ENCODE measurements around the gene NFRKB.

NFRKB gene

DNA sequence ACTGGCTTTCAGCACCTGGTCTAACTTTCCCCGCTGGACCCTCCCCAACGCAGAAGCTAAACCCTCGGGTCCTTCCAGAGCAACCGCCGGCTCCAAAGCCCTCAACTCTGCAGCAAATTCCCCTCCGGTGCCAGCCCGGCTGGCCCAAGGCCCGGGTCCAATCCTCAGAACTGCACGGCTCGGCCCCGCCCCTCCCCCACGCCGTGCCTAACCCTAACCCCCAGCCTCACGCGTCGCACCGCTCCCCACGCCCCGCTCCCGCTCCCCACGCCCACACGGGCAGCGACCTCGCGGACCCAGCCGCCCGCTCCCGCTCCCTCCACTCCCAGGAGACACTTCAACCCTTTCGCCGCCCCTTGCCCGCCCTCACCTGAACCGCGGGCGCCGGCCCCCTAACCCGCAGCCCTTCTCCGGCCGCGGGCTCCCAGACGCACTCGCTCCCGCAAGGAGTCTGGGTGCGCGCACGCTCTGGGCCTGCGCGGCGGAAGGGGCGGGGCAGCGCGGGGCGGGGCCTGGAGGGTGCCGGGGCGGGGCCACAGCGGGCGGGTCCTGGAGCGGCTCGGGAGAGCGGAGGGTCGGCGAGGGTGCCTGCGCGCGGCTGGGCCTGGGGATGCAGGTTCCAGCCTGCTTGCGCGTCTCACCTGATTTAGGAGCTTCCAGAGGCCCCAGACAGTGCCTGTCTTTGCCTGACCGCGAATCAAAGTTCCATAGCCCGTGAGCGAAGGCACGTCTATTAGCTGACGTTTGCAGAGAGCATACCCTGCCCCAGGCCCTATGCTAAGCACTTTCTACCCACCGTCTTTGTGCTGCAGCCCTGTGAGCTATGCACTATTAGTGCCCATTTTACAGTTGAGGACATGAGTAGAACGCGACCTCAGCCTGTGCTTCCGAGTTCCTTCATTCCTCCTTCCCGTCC, at the start of gene NFRKB:
Gene NFRKB (minus strand): TSS at position 453 of the 916 bp plus-strand sequence. CDS start 2,729 bp downstream, outside the sequence.
- peak; percentile 93 for DNase-seq (ENCODE audit: low read depth, low spot score)

DNA sequence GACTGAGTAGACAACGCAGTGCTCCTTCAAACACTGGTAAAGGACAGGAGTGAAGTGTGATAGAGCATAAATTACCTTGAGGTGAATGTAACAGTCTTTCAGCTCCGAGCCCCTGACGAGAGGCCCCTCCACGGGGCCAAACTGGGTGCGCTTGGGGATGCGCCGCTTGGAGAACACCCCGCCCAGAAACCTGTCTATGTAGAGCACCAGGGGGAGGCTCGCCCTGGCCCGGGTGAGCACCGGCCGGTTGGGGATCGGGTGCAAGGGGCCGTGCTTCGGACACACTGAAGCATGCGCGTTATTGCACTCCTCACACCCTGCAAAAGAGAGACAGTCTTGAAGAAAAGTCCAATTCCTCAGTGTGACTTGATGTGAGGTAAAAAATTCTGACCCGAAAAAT, 49.3 kb upstream of the NFRKB start:
- no peak for DNase-seq (ENCODE audit: low read depth, low spot score)

DNA sequence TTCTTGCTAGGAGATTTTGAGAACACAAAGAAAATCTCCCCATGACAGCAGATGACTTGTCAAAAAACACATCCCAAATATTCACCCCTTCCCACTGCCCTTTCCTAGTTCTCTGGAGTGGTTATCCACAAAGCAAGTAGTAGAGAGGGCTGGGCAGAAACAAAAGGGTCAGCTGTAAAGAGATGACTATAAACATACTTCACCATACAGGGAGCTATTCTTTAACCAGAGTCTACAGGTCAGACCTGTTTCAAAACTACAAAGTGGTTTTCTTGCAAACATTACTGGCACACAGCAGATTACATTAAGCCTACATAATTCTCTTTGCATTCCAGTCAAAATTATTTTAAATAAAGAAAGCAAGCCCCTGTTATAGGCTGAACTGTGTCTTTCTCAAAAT, 47.7 kb upstream of the NFRKB start:
- no peak for DNase-seq (ENCODE audit: low read depth, low spot score)

DNA sequence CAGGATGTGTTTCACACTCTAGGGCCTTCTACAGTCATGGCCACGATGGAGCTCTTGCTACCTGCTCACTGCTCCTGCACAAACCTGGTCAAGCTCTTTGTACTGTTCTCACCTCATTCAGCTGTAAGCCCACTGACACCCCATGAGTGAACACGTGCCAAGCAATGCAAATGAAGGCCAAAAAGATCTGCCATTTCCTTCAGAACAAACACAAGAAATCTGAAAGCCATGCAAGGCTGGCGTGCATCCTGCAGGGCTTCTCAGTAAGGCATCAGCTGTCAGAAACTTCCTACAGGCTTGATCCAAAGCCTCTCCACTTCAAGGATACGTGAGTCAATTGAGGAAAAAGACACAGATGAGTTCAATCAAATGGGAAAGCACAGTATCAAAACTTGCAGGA, 44.1 kb upstream of the NFRKB start:
- DNase-seq (ENCODE audit: low read depth, low spot score) = no peak

DNA sequence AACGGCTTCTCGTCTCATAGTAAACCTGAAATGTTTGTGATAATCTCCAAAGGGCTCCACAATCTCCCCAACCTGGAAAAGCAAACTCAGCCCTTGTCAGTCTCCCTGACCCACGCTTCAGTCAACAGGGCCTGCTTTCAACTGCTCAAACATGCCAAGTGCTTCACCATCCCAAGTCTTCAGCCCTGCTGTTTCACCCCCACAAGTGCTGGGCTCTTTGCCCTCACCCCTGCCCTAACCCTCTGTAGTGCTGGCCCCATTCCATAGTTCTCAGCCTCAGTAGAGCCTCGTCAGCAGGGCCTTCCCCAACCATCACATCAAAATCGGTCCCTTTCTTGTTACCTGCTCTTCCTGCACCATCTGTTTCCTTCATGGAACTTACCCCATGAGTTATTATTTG, 43.4 kb upstream of the NFRKB start:
- DNase-seq (ENCODE audit: low read depth, low spot score) = no peak

DNA sequence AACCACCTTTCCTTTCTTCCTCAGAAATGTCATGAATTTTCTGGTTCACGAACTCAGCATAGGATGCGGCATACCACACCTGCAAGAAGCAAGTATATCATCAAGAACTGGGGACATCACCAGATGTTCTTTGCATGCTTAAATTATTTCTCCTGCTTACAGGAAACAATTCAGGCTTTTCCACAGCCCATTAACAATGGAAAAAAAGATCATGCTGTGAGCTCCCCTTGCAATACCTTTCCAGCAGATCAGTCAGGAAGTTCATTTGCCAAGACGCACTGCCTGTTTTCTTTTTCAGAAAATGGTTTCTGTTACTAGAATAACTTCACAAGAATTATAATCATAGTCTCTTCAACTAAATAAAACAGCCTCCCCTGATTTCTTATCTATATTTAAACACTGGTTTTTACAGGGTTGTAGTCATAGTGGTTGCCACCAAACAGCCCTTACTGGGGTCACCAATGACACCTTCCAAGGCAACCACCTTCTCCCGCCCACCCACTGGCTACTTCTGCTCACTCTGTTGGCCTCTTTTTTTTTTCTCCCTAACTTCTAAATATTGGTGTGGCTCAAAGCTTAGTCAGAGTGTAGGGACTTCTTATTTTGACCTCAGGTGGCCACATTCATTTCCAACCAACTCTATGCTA, 42.3 kb upstream of the NFRKB start:
- DNase-seq (ENCODE audit: low read depth, low spot score) = no peak

DNA sequence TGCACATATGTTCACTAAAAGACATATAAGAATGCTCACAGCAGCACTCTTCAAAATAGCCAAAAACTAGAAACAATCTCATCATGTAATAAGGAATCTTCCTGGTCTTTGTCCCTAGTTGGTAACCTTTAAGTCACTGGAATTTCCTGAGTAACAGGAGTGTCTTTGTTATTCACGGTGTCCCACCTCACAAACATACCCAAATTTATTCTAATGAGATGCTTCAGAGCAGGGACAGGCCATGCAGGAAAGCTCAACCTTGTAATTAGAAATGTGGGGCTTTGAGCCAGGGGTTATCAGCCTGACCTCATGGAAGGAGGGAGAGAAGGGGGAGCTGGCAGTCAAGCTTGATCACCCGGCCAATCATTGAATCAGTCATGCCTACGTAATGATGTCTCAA, 40.3 kb upstream of the NFRKB start:
- DNase-seq (ENCODE audit: low read depth, low spot score) = no peak

DNA sequence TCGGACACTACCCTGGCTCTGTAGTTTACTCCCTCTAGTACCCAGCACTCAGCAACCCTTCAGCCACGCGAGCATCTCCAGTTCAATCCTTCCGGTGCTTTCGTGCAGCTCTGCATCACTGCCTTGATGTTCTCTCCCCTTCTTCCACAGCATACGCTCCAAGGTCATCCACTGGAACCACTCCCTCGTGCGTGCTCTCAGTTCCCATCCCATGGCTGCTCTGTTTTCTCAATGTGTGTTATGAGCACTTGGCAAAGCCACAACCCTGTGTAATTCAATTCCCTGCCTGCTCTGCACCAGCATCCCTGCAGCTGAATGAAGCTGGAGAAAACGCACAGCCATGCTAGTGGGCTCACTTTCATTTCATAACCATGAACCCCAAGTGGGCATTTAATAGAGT, 38.5 kb upstream of the NFRKB start:
- DNase-seq (ENCODE audit: low read depth, low spot score) = no peak

DNA sequence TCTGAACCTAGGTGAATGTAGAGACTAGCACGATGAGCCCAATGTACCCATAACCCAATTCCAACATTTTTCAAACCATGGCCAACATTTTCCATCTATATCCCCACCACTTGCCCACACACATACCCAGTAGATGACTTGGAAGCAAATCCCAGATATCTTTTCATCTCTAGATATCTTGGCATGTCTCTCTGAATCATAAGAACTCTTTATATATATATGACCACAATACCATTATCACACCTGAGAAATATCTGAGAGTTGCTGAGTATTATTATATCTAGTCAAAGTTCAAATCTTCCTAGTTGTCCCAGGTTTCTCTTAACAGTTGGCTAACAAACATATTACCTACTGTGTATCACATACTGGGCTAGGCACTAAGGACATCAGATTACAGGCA, 37.9 kb upstream of the NFRKB start:
- no peak for DNase-seq (ENCODE audit: low read depth, low spot score)

DNA sequence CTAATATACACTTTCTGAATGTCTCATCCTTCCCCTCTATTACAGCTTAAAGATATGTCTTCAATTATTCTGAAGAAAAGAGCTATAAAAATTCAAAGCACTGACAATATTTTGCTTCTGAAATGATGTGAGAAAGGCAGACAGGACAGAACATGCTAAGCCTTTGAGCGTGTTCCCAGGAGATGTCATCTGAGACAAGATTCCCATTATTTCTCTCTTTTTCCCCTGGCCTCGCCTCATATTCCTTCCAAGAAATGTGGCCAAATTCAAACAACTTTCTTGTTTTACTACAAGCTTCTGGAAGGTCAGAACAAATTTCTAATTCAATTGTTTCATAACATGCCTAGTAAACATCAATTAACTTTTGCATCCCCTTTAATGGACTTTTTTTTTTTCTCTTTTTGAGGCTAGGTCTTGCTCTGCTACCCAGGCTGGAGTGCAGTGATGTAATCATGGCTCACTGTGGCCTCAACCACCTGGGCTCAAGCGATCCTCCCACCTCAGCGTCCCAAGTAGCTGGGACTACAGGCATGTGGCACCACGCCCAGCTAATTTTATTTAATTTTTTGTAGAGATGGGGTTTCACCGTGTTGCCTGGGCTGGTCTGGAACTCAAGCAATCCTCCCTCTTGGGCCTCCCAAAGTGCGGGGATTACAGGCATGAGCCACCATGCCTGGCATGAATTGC, 37.1 kb upstream of the NFRKB start:
- DNase-seq (ENCODE audit: low read depth, low spot score) = no peak

DNA sequence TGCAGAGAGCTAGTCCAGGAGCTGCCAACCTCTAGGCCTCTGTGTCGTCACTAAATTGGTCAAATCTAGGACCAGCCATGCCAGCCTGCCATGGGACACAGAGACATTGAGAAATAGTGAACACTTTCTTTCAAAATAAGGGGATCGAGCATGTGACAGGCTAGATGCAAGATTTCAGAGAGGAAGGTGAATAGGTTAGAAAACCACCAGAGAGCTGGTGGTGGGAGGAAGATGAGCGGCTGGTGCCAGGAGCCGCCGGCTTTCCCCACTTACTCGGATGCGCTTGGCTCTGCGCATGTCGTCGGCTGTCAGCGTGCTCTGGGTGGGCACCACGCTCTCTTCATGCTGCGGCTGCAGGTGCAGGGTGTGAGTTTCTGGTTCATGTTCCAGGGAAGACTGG, 35.4 kb upstream of the NFRKB start:
- no peak for DNase-seq (ENCODE audit: low read depth, low spot score)

DNA sequence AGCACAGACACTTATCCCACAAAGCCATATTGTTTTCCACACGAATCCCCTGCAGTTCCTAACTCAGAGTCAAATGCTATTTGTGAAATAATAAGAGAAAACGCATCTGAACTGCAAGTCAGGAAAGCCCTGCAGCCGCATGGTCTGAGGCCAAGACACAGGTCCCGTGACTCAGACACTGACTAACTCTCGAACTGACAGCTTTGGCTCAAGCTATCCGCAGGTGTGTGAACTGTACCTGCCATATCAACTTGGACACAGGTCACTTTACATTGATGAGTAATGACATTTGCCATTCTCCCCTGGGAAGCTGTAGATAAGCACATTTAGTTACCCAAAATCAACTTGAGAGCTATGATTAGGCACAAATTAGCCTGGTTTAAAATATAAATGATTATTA, 34.9 kb upstream of the NFRKB start:
- DNase-seq (ENCODE audit: low read depth, low spot score) = peak; percentile 49

DNA sequence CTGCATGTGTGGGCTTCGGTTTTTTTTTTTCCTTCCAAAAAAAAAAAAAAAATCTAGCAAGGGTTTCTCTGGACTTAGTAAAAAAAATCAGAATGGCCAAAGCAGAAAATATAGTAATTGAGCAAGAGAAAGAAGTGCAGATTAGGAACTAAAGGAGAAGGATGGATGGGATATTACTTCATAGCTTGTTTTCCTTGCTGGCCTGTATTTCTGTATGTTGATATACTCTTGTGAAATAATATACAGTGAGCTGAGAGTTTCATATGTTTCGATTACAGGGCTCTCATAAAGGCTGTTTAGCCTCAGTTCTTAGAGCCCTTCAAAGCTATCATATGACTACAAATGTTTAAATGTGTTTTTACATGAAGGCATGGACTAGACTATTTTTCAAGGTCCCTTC, 34.3 kb upstream of the NFRKB start:
- DNase-seq (ENCODE audit: low read depth, low spot score) = no peak

DNA sequence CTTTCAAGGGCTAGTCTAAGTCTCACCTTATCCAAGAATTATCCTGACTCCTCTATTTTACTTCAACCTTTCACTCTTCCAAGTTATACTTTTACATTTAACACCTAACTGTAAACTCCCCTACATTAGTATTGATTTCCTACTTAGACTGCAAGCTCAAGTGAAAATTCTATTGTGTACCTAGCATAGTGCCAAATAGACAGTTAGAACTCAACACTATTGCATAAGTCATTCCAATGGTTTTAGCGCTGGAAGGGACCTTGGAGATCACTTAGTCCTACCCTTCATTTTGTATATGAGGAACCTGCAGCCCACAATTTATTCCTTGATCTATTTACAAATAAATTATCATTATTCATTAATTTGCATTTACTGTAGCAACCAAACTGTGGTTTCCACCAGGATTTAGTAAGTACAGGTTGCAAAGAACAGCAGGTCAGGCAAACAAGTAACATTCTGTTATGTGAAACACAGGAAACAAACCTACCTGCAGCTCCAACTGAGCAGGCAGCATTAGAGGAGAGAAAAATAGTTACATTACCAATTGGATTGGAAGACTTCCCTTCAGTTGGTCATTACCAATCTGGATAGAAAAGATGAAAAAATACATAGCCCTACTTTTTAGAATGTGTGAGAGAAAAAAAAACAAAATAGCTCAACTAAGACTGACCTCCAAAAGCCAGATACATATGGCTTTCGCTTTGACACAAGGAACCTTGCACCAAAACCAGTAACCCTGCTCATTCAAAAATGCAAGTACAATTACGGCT, 33.7 kb upstream of the NFRKB start:
- no peak for DNase-seq (ENCODE audit: low read depth, low spot score)

DNA sequence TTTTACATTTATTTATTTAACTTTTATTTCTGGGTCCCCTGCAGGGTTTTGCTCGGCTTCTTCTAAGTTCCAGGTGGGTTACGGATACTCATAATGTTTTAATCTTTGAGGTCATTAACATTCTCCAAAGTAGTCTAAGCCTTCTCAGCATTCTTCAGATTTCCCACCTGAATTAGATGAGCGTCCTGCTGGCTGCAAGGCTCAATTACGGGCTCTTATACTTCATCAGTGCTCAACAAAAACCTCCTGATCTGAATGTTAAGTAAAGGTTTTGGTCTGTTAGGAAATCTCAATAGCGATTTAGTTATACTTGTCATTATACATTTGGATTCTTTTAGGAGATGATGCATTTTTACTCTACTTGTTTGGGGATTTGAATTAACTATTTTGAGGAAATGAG, 27.3 kb upstream of the NFRKB start:
- DNase-seq (ENCODE audit: low read depth, low spot score) = no peak

DNA sequence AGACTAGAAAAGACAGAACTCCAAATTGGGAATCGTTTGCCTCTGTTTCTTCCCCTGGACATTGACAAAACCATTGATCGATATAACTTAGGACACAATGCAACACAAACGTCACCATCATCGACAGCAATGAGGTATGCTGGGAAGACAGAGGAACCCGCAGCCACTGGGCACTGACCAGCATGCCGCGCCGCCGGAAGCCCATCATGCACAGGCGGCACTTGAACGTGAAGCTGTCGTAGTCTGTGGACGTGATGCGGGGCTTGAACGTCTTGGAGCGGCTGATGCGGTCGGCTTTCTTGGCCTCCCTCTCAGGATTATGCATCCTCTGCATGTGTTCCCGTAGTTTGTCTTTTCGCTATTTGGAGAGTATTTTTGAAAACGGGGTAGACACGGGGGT, 23.0 kb upstream of the NFRKB start:
- no peak for DNase-seq (ENCODE audit: low read depth, low spot score)

DNA sequence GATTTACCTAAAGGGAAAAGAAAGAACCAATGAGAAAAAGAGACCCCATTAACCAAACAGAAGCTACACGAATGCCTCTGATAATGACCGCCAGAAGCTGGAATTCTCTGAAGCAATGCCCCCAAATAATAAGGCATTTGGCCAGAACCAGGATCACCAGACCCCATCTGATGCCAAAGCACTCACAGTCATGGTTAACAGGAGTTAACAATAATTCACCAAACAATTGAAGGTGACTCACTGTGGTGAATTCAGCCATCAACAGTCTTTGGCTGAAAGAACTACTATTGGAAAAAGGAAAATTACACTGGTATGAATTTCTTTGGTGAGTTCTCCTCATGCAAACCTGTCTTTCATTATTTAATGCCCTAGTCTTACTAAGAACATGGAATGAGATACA, 21.9 kb upstream of the NFRKB start:
- peak; percentile 78 for DNase-seq (ENCODE audit: low read depth, low spot score)

DNA sequence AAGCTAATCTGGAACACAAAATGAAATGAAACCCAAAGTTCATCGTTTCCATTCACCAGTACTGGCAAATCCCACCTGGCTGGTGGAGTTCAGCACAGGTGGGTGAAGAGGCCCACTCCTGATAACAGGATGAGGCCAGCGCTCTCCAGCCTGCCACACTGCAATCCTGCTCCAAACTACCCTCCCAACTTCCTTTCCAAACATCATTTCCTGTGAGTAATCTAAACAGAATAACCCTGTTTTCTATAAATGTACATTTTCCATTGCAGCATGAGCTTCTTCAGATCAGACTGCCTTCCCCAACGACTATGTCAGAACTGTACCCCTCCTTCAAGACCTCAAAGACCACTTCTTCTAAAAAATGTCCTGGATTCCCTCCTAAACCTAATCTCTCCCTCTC, 15.9 kb upstream of the NFRKB start:
- no peak for DNase-seq (ENCODE audit: low read depth, low spot score)

DNA sequence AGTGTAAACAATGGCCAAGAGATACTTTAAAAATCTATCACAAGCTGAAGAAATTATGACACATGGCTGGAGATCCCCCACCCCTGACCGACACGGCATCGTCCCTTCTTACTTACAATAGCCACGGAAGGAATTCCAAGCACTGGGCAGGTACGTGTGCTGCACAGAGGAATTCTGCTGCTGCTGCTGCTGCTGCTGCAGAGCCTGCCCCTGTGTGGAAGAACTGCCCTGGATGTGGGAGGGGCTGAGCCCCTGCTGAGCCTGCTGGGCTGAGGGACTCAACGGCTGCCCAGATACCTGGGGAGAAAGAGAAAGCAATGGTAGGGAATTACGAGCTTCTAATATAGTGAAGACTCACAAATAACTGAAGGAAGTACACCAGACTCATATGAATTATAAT, 15.0 kb upstream of the NFRKB start:
- no peak for DNase-seq (ENCODE audit: low read depth, low spot score)

DNA sequence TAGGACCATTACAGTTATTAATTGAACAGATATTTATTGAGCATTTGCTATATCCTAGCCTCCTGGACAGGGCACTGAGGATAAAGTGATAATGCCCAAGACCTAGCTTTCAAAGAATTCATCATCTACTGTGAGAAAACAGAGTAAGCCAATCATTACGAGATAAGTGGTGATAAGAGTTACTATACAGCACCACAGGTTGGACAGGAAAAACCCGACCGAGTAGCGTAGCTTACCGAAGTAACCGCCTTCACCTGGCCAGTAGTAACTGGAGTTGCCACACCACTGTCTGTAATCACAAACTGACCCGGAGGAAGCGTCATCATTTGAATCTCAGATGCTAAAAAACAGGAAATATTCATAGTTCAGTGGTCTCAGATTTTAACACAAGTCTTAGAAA, 10.0 kb upstream of the NFRKB start:
- DNase-seq (ENCODE audit: low read depth, low spot score) = no peak

DNA sequence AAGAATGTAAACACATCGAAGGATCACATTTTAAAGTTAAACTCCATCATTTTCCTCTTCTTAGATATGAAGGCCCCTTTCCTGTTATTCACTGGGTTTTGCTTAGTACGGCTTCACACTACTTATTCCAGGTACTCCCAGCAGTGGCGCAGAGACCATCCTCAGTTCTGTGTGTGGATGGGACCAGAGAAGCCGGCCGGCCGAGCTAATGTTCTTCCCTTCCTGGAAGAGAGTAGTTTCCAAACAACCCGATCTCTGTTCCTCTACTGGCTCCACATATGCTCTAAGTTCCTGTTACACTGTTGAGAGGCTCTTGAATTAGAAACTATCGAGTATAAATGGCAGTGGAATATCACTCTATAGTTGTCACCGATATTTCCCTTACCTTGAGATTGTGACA, 684 bp upstream of the NFRKB start:
- DNase-seq (ENCODE audit: low read depth, low spot score) = no peak

Data from astrocyte of the hippocampus (primary cell).